Left forelimb (tissue), 1 donor: Measurements from ENCODE around the gene AKR7A2.

Source experiments
- DNase-seq: peaks from one replicate; pipeline ENCODE4 v3.0.0-alpha.2; 2018; ENCODE audit warnings: low spot score

The AKR7A2 gene

DNA sequence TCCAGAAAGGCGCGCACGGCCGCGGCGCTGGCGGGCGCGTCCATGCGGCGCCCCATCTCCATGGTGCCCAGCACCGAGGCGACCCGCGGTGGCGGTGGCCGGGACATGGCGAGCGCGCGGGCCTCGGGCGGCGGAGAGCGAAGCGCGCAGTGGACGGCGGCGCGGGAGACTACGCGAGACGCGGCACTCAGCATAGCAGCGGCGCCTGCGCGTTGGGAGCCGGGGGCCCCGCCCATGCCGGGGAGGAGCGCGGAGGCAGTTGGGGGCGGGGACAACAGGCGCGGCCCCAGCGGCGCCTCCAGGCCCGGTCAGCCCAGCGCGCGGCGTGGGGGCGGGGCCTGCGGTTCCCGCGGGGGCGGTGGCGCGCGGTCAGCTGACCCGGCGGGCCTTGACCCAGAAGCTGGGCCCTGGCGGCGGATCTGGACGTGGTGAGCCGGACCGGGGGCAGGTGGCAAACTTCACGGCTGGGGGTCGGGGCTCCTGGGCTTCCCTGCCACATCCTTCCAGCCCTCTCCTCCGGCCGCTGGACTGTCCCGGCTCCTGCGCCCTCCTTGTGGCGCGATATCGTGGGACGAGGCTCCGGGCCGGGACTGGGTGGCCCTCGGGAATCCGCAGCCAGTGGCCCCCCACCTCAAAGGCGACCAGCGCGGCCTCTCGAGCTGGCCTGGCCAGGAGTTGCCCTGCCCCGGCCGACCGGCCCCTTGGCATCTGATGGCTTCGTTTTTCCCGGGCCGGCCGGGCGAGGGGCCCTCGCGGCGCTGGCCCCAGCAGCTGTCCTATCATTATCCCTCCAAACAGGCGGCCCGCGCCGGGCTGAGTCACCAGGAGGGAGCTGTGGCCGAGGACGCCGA lies at the start of gene AKR7A2, which contains the start of gene SLC66A1:
AKR7A2 (minus strand) TSS at position 214 of the 851 bp plus-strand sequence; CDS start at position 194, 20 bp downstream.
SLC66A1 (plus strand) TSS at position 396 of the 851 bp plus-strand sequence. CDS start 5,352 bp downstream, outside the sequence.
- peak; percentile 95 for DNase-seq

- DNase-seq: no peak
These were observed 49.1 kb upstream of the AKR7A2 start for GRCh38 chr1:19360843-19361610.

DNA sequence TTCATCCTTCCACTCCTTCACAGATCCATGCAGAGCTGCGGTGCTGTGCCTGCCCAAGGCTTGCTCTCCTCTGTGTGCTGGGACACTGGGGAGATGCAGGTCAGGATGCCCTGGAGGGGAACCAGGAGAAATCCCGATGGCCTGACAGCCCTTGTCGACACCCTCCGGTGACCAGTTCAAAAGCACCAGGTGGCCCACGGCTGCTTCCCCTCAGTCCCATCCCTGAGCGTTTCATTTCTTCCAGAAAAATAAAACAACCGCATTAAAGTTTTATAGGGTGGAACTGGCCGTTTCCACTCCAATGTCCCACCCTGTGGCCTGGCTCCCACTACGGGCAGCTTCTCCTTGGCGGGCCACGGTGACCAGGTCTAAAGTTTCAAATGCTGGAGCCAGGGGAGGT lies 48.5 kb upstream of the AKR7A2 start:
- no peak for DNase-seq

- no peak for DNase-seq
These were observed 48.1 kb upstream of the AKR7A2 start for GRCh38 chr1:19360016-19360415.

GRCh38 chr1:19359357-19359756 lies 47.4 kb upstream of the AKR7A2 start:
- DNase-seq: no peak

DNA sequence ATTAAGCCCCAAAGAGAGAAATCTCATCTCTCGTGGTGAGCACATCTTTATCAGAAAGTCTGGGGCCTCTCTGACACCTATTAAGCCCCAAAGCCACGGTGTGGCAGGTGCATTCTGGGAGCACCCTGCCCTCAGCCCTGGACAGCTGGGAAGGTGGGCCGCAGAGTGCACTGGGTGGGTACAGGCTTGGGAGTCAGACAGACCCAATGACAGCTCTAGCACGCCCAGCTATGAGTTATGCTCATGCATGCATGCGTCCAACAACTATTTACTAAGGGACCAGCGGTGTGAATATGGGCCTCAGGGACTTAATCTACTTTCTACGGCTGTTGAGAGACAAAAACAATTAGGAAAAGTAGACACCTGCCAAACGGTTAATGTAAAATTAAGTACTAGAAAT lies 46.8 kb upstream of the AKR7A2 start:
- DNase-seq: no peak

- no peak for DNase-seq
These were observed 45.5 kb upstream of the AKR7A2 start for GRCh38 chr1:19357299-19357986.

DNA sequence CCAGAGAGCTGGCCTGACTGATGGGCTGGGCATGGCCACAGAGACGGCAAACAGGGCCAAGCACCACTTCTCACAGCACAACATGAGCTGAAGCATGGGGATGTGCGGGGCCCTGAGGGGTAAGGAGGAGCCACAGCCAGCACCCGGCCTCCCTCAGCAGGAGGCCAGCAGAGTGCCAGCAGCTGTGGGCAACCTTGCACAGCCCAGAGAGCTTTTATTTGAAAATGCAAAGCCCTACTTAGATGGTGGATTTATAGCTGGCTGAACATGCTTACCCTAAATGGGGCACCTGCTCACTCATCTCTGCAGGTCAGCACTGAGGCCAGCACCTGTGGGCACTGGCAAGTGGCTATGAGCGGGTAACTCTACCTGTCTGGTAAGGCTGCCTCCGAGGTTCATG lies 44.3 kb upstream of the AKR7A2 start:
- DNase-seq: no peak

DNA sequence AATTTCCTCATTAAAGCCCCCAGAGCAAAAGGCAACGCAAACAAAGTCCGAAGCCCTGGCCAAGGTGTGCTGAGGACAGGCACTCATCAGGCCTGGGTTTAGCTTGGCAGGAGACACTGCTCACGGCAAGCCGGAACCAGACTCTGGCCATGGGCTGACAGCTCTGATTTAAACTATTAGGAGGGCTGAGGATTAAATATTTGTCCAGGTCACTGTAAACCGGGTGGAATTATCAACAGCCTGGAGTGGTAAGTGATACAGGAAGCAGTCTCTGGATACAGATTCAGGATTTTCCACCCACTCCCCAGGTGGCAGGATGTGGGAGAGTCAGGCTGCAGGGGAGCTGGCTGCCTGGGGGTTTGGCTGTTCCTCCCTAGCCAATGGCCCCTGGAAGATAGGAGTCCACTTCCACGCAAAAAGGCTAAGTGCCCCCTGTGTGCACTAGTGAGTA lies 42.6 kb upstream of the AKR7A2 start:
- DNase-seq: no peak

DNA sequence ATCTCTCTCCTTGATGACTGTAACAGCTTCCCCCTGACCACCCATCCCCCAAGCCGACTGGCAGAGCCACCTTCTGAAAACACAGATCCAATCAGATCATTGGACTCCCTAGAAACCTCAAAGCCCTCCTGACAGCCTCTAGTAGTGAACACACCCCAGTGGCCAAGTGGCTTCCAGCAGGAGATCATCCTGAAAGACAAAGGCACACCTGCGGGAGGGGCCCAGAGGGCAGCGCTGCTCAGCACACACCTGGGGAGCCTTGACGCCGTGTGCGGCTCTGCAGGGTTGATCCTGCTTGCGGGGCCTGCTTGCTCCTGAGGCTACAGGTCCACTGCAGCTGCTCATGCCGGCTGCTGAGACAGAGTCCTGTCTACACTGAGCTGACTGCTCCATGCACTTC lies 41.7 kb upstream of the AKR7A2 start:
- DNase-seq: no peak

DNA sequence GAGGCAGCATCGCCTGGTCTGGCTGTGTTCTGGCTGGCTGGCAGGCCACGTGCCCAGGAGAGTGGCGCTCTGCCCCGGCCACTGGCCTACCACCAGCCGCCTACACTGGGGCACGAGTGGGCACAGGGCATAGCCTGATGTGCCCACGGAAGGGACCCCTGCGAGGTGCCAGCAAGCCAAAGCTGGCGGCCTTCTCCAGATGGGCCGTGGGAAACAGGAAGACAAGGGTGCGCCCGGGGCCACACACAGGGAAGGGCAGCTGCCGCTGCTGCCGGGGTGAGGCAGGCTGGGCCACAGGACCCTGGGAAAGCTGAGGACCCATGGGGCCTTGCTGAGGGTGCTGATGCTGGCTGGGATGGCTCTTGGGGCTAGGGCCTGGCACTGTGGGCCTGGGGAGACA lies 40.9 kb upstream of the AKR7A2 start:
- no peak for DNase-seq

DNA sequence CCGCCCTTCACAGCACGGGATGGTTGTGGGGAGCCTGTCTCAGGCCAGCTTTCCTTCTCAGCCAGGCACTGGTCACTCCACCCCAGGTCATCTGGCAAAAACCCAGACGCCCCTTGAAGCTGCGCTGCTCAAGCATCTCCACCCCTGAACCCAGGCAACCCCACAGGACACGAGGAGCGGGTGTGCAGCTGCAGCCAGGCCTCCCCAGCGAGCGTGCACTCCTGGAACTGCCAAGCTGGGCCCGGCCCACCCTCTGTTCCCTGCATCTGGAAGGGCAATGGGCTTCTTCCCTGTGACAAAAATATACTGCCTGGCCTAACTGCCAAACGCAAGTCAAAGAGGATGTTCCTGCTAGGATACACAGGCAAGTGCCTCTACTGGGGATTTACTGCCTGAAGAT lies 39.9 kb upstream of the AKR7A2 start:
- no peak for DNase-seq

- no peak for DNase-seq
These were observed 38.6 kb upstream of the AKR7A2 start for GRCh38 chr1:19350566-19350965.

DNA sequence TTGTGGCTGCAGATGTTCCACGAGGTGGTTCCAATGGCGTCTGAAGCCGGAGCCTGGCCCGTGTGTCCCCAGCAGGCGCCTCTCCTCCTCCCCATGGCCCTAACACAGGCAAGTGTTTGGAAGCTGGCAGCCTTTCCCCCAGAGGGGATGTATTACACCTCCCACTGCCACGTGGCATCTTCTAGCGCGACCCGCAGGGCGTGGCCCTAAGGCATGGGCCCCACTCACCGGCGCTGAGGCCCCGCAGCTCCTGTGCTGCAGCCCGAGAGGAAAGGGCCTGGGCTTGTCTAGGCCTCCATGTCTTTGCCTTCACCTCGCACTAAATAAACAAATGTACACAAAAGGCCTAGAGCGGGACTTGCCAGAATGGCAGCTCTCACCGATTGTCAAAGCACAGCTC lies 38.1 kb upstream of the AKR7A2 start:
- DNase-seq: no peak

GRCh38 chr1:19348441-19349198 lies 36.7 kb upstream of the AKR7A2 start:
- no peak for DNase-seq

DNA sequence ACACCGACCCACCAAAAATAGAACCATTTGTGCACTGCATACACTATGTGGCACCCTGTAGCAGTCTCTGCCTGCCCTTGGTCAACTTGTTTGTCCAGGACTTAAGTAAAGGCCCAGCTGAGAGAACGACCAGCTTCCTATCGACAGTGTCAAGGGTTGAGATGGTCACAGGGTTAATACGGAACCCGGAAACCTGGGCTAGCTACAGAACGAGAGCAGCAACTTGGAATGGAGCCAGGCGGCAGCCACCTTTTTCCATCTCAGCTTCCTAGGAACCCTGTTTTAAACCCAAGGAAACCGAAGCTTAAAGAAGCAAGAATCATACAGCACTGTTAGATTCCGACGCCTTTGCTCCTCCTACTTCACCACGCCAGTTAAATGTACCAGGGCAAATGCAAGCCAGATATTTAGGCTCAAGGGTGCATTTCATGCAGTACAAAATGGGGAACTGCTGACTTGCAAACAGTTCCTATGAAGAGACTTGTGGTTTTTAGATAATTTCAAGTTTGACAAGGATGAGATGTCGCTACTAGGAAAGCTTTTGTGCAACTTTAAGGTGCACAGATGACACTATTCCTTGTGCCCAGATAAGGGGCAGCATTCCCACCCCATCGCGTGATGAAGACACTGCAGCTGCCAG lies 35.7 kb upstream of the AKR7A2 start:
- no peak for DNase-seq

- no peak for DNase-seq
These were observed 34.1 kb upstream of the AKR7A2 start for GRCh38 chr1:19346026-19346425.

- no peak for DNase-seq
These were observed 33.4 kb upstream of the AKR7A2 start for GRCh38 chr1:19345391-19345790.

DNA sequence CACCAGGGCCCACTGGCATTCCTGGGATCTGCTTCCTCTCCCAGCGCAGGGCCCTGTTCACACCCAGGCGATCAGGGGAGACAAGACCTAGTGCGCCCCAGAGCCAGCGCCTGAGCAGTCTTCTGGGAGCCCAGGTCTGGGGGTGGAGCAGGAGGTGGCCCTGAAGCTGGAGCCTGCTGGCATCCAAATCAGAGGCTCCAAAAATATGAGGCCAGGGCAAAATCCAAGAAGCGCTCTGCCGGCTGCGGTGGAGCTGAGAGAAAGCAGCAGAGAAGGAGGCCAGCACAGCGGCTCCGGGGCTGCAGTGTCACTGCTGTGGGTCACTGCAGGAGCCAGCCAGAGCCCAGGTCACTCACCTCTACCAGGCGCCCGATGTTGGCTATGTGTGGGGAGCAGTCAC lies 32.9 kb upstream of the AKR7A2 start:
- no peak for DNase-seq

DNA sequence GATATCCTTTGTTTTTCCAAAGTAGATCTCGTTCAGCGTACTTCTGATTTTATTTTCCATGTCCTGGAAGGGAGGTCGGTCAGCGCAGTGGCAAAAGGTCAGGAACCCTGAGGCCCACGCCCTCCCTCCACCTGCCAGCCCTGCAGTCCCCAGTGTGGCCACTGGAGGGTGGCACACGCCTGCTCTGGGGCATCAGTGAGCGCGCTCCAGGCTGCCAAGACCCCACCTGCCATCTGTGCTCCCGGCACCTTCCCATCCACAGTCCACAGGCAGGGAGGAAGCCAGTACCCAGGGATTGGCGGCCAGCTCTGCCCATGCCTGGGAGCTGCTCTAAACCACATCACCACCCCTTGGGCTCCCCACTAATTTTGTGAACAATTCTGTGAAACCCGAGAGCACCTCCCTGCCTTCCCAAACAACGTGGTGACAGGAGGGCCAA lies 32.4 kb upstream of the AKR7A2 start:
- no peak for DNase-seq
